Lung microvascular endothelial cell (primary cell): ENCODE results near the gene STAT5B. TPM values are rescaled to one million over a fixed set of nuclear protein-coding genes. Genes with fewer than 3 reads are reported as not detected.
"Not testable (repeated sequence)": the region's sequence is repeated elsewhere in the genome, so short reads cannot be mapped to it uniquely, and the experiment has no call there.

Experiments
- DNase-seq, 2 donors: peaks; one replicate each; pipeline versions ENCODE4 v3.0.0 to v3.0.0-alpha.2; 2010; ENCODE audit warnings: low read depth in 2 of 2
- total RNA-seq: library from RNA; depleted of rRNA; stranded (reverse); fragments of >200 nt; gene quantifications from 2 replicates; pipeline ENCODE4 v1.2.1, GENCODE V29; 2014

Gene STAT5B
- total RNA-seq, 1 donor from 2014 or later = 29.8 TPM

GRCh38 chr17:42193969-42194899 lies 82.0 kb downstream of the STAT5B start, which contains the start of gene GHDC:
Gene GHDC (minus strand): TSS chr17:42194494. CDS start chr17:42193581, 913 bp downstream.
- DNase-seq = peak; percentile 75 to 81

- no peak for DNase-seq
These were observed 82.8 kb downstream of the STAT5B start for GRCh38 chr17:42193216-42193968.

- DNase-seq = no peak
These were observed 83.7 kb downstream of the STAT5B start for GRCh38 chr17:42192189-42193126.

GRCh38 chr17:42191275-42191608 lies 84.9 kb downstream of the STAT5B start:
- DNase-seq = no peak

GRCh38 chr17:42190491-42191274 lies 85.5 kb downstream of the STAT5B start:
- DNase-seq = no peak

- no peak for DNase-seq
These were observed 86.6 kb downstream of the STAT5B start for GRCh38 chr17:42189651-42189965.

- DNase-seq = no peak
These were observed 87.2 kb downstream of the STAT5B start for GRCh38 chr17:42188749-42189650.

- no peak for DNase-seq
These were observed 88.4 kb downstream of the STAT5B start for GRCh38 chr17:42187833-42188232.

GRCh38 chr17:42186191-42186590 lies 90.0 kb downstream of the STAT5B start:
- not testable (repeated sequence) for DNase-seq

GRCh38 chr17:42185621-42185930 lies 90.6 kb downstream of the STAT5B start:
- no peak for DNase-seq

- DNase-seq = no peak
These were observed 91.2 kb downstream of the STAT5B start, which contains the start of gene HCRT for GRCh38 chr17:42184713-42185620. Gene HCRT (minus strand): TSS chr17:42185452. CDS start chr17:42185365, 87 bp downstream.

GRCh38 chr17:42183741-42184711 lies 92.2 kb downstream of the STAT5B start:
- peak; percentile 76 to 82 for DNase-seq

GRCh38 chr17:42182927-42183734 lies 93.1 kb downstream of the STAT5B start:
- DNase-seq = peak; percentile 55 to 67

GRCh38 chr17:42181851-42182207 lies 94.4 kb downstream of the STAT5B start:
- DNase-seq = no peak

- DNase-seq = peak; percentile 89 to 90
These were observed 95.0 kb downstream of the STAT5B start, which contains the start of gene KCNH4 for GRCh38 chr17:42180922-42181850. Gene KCNH4 (minus strand): TSS chr17:42181142. CDS start chr17:42180945, 197 bp downstream.
